BE2C (cell line): ENCODE data around the gene EPHA8.

Experiments used
- DNase-seq: peaks from one replicate; pipeline ENCODE4 v3.0.0-alpha.2; 2020
- H3K27me3 ChIP-seq: fragments of 250-450 bp; sonication (Bioruptor Pico); 2 replicates; pipeline ENCODE4 v1.5.1; 2020; ENCODE audit warnings: mild to moderate bottlenecking
- H3K36me3 ChIP-seq: fragments of 250-450 bp; sonication (Bioruptor Pico); 2 replicates; pipeline ENCODE4 v1.5.1; 2020; ENCODE audit warnings: mild to moderate bottlenecking
- H3K4me1 ChIP-seq: fragments of 250-450 bp; sonication (Bioruptor Pico); 2 replicates; pipeline ENCODE4 v1.5.1; 2020
- H3K4me3 ChIP-seq: 2 replicates; pipeline ENCODE4 v1.5.1; 2011; ENCODE audit warnings: low read depth, low read length
- H3K9me3 ChIP-seq: fragments of 250-450 bp; sonication (Bioruptor Pico); 2 replicates; pipeline ENCODE4 v1.5.1; 2020
- TF ChIP-seq, protein P1 (sequence below): IDR thresholded peaks from 2 replicates; pipeline ENCODE4 v1.5.1; 2012; ENCODE audit warnings: mild to moderate bottlenecking, low read depth, low read length

Gene EPHA8

DNA sequence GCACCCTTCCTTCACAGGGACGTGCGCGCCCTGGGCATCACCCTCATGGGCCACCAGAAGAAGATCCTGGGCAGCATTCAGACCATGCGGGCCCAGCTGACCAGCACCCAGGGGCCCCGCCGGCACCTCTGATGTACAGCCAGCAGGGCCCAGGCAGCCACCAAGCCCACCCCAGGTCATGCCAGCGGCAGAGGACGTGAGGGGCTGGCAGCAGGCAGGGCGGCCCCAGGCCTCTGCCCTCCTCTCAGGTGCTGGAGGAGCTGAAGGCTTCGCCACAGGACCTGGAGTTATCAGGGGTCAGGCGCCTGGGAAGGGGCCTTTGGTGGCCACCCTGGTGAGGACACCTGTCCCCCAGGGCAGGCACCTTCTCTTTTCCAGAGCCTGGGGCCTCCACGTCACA lies 38.3 kb downstream of the EPHA8 start:
- no peak for DNase-seq
- Histone ChIP-seq H3K27me3 (no peaks in the 10 kb centered on the region), H3K4me3 (no peak overlapping the region), H3K4me1 (no peaks in the 10 kb centered on the region), H3K9me3 (no peaks in the 10 kb centered on the region), H3K36me3 (no peaks in the 10 kb centered on the region)
- TF ChIP-seq, protein P1, sequence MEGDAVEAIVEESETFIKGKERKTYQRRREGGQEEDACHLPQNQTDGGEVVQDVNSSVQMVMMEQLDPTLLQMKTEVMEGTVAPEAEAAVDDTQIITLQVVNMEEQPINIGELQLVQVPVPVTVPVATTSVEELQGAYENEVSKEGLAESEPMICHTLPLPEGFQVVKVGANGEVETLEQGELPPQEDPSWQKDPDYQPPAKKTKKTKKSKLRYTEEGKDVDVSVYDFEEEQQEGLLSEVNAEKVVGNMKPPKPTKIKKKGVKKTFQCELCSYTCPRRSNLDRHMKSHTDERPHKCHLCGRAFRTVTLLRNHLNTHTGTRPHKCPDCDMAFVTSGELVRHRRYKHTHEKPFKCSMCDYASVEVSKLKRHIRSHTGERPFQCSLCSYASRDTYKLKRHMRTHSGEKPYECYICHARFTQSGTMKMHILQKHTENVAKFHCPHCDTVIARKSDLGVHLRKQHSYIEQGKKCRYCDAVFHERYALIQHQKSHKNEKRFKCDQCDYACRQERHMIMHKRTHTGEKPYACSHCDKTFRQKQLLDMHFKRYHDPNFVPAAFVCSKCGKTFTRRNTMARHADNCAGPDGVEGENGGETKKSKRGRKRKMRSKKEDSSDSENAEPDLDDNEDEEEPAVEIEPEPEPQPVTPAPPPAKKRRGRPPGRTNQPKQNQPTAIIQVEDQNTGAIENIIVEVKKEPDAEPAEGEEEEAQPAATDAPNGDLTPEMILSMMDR: no peak

DNA sequence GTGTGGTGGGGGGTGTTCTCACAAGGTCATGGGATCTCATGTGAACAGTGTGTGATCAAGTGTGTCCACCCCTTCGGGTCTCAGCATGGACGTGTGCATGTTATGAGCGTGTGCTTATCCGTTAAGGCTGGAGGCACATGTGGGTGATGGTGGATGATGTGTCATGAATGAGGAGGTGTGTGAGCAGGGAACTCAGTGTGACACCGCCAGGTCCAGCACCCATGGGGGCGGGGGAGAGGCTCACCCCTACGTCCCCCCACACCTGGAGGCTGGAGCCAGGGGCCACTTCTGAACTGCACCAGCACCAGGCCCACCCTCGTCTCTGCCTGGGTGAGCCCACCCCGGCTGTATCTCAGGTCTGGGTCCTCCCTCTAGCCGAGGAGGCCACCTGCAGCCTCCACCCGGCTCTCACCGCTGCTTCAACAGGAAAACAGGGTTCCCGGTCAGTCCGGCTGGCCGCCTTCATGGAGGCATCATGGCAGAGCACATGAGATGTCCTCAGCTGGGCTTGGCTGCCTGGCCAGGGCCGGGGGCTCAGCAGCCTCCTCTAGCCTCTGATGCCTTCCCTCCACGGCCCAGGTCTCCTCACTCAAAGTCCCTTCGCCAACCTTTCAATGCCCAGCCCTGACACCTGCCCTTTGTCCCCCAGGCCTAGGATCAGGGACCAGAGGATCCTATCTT lies 38.9 kb downstream of the EPHA8 start:
- TF ChIP-seq, protein P1: no peak
- Histone ChIP-seq H3K36me3 (no peaks in the 10 kb centered on the region), H3K4me3 (no peak overlapping the region), H3K27me3 (no peaks in the 10 kb centered on the region), H3K9me3 (no peaks in the 10 kb centered on the region), H3K4me1 (no peaks in the 10 kb centered on the region)
- DNase-seq: no peak

DNA sequence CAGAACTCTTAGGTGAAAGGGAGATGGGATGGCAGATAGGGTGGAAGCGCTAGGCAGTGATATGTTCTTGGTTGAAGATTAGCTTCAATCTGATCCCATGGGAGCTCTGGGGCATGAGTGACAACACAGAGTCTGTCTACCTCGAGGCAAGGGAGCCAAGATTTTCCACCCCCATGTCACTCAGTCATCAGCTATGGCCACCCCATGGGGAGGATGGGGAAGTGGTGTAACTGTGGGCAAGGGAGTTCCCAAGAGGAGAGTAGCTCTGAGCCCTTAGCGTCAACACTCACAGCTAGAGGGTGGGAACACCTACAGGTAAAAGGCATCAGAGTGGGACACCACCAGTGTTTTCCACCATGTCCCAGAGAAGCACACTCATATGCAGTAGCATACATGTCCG lies 42.9 kb downstream of the EPHA8 start:
- Histone ChIP-seq H3K27me3 (no peaks in the 10 kb centered on the region), H3K4me3 (no peak overlapping the region), H3K36me3 (no peaks in the 10 kb centered on the region), H3K4me1 (no peaks in the 10 kb centered on the region), H3K9me3 (no peaks in the 10 kb centered on the region)
- no peak for DNase-seq
- TF ChIP-seq, protein P1: no peak

DNA sequence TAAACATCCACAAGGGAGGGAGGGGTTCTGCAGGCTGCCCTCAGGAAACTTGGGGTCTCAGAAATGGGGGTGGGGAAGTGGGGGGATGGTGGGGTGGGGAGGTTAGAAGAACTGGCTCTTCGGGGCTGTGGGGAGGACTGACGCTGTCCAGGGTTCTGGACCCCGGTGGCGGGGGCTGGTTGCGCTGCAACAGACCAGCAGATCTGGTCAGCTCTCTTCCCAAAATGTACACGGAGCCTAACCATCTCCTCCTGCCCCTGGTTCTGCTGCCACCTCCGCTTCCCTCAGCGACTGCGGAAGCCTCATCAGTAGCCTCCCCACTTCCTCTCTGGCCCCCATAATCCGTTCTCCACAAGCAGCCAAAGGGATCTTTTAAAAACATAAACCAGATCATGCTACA lies 43.9 kb downstream of the EPHA8 start:
- Histone ChIP-seq H3K4me1 (no peaks in the 10 kb centered on the region), H3K36me3 (no peaks in the 10 kb centered on the region), H3K4me3 (no peak overlapping the region), H3K27me3 (no peaks in the 10 kb centered on the region), H3K9me3 (no peaks in the 10 kb centered on the region)
- TF ChIP-seq, protein P1: no peak
- DNase-seq: no peak

DNA sequence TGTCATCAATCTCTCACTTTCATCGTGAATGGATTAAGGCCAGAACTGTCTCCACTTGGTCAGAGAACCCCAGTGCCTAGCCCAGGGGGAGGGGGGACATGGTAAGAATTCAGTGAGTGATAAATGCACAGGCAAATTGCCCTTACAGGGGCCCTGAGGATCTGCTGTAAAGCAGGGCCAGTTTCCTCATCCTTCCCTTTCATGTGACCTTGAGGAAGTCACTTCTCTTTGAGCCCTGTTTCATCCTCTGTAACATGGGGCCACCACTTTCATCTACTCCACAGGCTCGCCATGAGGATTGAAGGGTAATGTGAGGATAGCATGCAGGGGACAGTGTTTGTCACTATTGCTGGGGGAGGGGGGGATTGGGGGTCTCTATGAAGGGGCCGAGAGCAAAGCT lies 45.1 kb downstream of the EPHA8 start:
- Histone ChIP-seq H3K4me3 (no peak overlapping the region), H3K9me3 (no peaks in the 10 kb centered on the region), H3K36me3 (no peaks in the 10 kb centered on the region), H3K27me3 (no peaks in the 10 kb centered on the region), H3K4me1 (no peaks in the 10 kb centered on the region)
- TF ChIP-seq, protein P1: no peak
- no peak for DNase-seq

DNA sequence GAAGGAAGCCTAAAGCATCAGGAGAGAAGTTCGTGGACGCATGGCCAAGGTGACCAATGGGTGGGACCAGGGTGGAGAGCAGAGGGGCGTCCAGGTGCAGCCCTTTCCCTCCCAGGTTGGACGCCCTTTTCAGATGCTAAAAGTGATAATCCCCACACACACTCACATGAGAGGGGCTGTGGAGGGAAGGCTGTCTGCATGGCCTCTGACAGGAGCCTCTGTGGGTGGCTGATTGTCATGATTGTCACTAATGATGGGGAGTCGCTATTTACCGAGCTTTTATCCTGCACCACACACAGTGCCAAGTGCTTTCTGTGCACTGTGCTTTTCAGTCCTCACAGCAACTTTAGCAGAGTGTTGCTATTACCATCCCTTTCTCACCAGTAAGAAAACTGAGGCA lies 46.0 kb downstream of the EPHA8 start:
- no peaks in the 10 kb centered on the region for H3K36me3 ChIP-seq
- no peaks in the 10 kb centered on the region for H3K9me3 ChIP-seq
- TF ChIP-seq, protein P1: no peak
- no peaks in the 10 kb centered on the region for H3K4me1 ChIP-seq
- DNase-seq: no peak
- H3K4me3 ChIP-seq: no peak overlapping the region
- no peaks in the 10 kb centered on the region for H3K27me3 ChIP-seq
